HG02763 (cell line): ENCODE data around the gene SRMS.

Source experiments
- ATAC-seq: cut with Tn5 transposase; IDR thresholded peaks from one replicate; pipeline ENCODE4 v1.9.1; 2021; ENCODE audit warnings: mild to moderate bottlenecking, moderate library complexity; ENCODE audit not compliant: unreplicated experiment

Gene SRMS

GRCh38 chr20:63539441-63540370 lies 7.8 kb downstream of the SRMS start:
- ATAC-seq = no peak

GRCh38 chr20:63539092-63539430 lies 8.5 kb downstream of the SRMS start:
- ATAC-seq = no peak

- ATAC-seq = no peak
These were observed 9.1 kb downstream of the SRMS start for GRCh38 chr20:63538204-63539091.

GRCh38 chr20:63537525-63538203 lies 9.9 kb downstream of the SRMS start:
- peak; percentile 90 for ATAC-seq

- no peak for ATAC-seq
These were observed 10.5 kb downstream of the SRMS start, which contains the start of gene PTK6 for GRCh38 chr20:63536997-63537524. Gene PTK6 (minus strand): TSS chr20:63537376. CDS start chr20:63537314, 62 bp downstream.

GRCh38 chr20:63536241-63536977 lies 11.1 kb downstream of the SRMS start:
- no peak for ATAC-seq

- ATAC-seq = no peak
These were observed 12.5 kb downstream of the SRMS start for GRCh38 chr20:63534831-63535651.

GRCh38 chr20:63534427-63534830 lies 13.1 kb downstream of the SRMS start:
- ATAC-seq = no peak

- no peak for ATAC-seq
These were observed 13.6 kb downstream of the SRMS start for GRCh38 chr20:63533871-63534393.

- ATAC-seq = no peak
These were observed 14.2 kb downstream of the SRMS start for GRCh38 chr20:63533388-63533787.

GRCh38 chr20:63532449-63532971 lies 15.0 kb downstream of the SRMS start:
- ATAC-seq = no peak

GRCh38 chr20:63531686-63532448 lies 15.7 kb downstream of the SRMS start:
- ATAC-seq = no peak

GRCh38 chr20:63530788-63531160 lies 16.8 kb downstream of the SRMS start:
- no peak for ATAC-seq

- ATAC-seq = no peak
These were observed 17.4 kb downstream of the SRMS start for GRCh38 chr20:63529861-63530787.

- no peak for ATAC-seq
These were observed 18.2 kb downstream of the SRMS start for GRCh38 chr20:63529180-63529860.

GRCh38 chr20:63527184-63527583 lies 20.4 kb downstream of the SRMS start:
- ATAC-seq = no peak
